ENCODE data around the gene CTIF.

CTIF gene

GRCh38 chr18:48723016-48723415, 184.2 kb downstream of the CTIF start:
- in situ Hi-C loops (cut with MboI; ENCODE audit: low sequenced_read_pairs): no loop called here

GRCh38 chr18:48723837-48724236, 185.0 kb downstream of the CTIF start:
- in situ Hi-C loops (cut with MboI; ENCODE audit: low sequenced_read_pairs): no loop called here

GRCh38 chr18:48724442-48724841, 185.6 kb downstream of the CTIF start:
- in situ Hi-C loops (cut with MboI; ENCODE audit: low sequenced_read_pairs): no loop called here

GRCh38 chr18:48724939-48725338, 186.1 kb downstream of the CTIF start:
- in situ Hi-C loops (cut with MboI; ENCODE audit: low sequenced_read_pairs): no loop called here

GRCh38 chr18:48725562-48725961, 186.7 kb downstream of the CTIF start:
- in situ Hi-C loops (cut with MboI; ENCODE audit: low sequenced_read_pairs): no loop called here

- in situ Hi-C loops (cut with MboI; ENCODE audit: low sequenced_read_pairs): no loop called here
Observed at GRCh38 chr18:48727681-48728080, 188.8 kb downstream of the CTIF start.

- in situ Hi-C loops (cut with MboI; ENCODE audit: low sequenced_read_pairs): no loop called here
Observed at GRCh38 chr18:48728204-48728833, 189.5 kb downstream of the CTIF start.

- in situ Hi-C loops (cut with MboI; ENCODE audit: low sequenced_read_pairs): no loop called here
Observed at GRCh38 chr18:48729404-48729803, 190.6 kb downstream of the CTIF start.

GRCh38 chr18:48730010-48730409, 191.2 kb downstream of the CTIF start:
- in situ Hi-C loops (cut with MboI; ENCODE audit: low sequenced_read_pairs): no loop called here

- in situ Hi-C loops (cut with MboI; ENCODE audit: low sequenced_read_pairs): no loop called here
Observed at GRCh38 chr18:48732767-48733424, 194.1 kb downstream of the CTIF start.

- in situ Hi-C loops (cut with MboI; ENCODE audit: low sequenced_read_pairs): no loop called here
Observed at GRCh38 chr18:48733643-48734253, 194.9 kb downstream of the CTIF start.

GRCh38 chr18:48734460-48734859, 195.6 kb downstream of the CTIF start:
- in situ Hi-C loops (cut with MboI; ENCODE audit: low sequenced_read_pairs): no loop called here

GRCh38 chr18:48735080-48735676, 196.3 kb downstream of the CTIF start:
- in situ Hi-C loops (cut with MboI; ENCODE audit: low sequenced_read_pairs): no loop called here

GRCh38 chr18:48735681-48736255, 196.9 kb downstream of the CTIF start:
- in situ Hi-C loops (cut with MboI; ENCODE audit: low sequenced_read_pairs): no loop called here

- in situ Hi-C loops (cut with MboI; ENCODE audit: low sequenced_read_pairs): no loop called here
Observed at GRCh38 chr18:48736321-48737260, 197.8 kb downstream of the CTIF start.

- in situ Hi-C loops (cut with MboI; ENCODE audit: low sequenced_read_pairs): no loop called here
Observed at GRCh38 chr18:48739266-48740067, 200.6 kb downstream of the CTIF start.

GRCh38 chr18:48740068-48740440, 201.2 kb downstream of the CTIF start:
- in situ Hi-C loops (cut with MboI; ENCODE audit: low sequenced_read_pairs): no loop called here

- in situ Hi-C loops (cut with MboI; ENCODE audit: low sequenced_read_pairs): no loop called here
Observed at GRCh38 chr18:48740851-48741485, 202.1 kb downstream of the CTIF start.

GRCh38 chr18:48741866-48742265, 203.0 kb downstream of the CTIF start:
- in situ Hi-C loops (cut with MboI; ENCODE audit: low sequenced_read_pairs): no loop called here
